ENCODE results near the gene APOBEC3H. TPM values are rescaled to one million over a fixed set of nuclear protein-coding genes. Genes with fewer than 3 reads are reported as not detected.

APOBEC3H gene
- total RNA-seq, 1 experiment from 2014 or later: 0.87 TPM

DNA sequence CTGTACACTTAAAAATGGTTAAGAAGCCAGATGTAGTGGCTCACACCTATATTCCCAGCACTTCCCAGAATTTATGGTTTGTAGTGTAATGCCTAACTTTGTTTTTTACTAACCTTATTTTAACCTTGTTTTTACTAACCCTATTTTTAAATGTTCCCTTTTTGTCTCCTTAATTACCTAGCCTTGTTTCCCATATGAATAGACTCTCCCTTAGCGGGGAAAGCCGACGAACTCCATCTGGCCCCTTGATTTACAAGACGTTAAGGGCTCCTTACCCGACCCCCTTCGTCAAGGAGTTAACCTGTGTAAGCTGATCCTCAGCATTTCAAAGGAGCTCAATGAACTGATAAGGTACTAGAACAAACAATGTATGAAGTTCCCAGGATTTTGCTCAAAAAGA is 17.1 kb downstream of the APOBEC3H start:
- H3K9me3 ChIP-seq (ENCODE audit: low read length): no peaks in the 10 kb centered on the region
- intact Hi-C loops (cut with micrococcal nuclease): no loop called here
- H3K36me3 ChIP-seq (ENCODE audit: low read depth, low read length): no peaks in the 10 kb centered on the region
- H4K20me1 ChIP-seq (ENCODE audit: low read length): no peaks in the 10 kb centered on the region
- no peak for TF ChIP-seq EZH2phosphoT487 (IDR thresholded peaks at IDR 0.05; ENCODE audit: borderline replicate concordance, low read length)
- TF ChIP-seq EZH2 (IDR thresholded peaks at IDR 0.05; ENCODE audit: low read length, unreplicated experiment): no peak
- TF ChIP-seq, protein P1, sequence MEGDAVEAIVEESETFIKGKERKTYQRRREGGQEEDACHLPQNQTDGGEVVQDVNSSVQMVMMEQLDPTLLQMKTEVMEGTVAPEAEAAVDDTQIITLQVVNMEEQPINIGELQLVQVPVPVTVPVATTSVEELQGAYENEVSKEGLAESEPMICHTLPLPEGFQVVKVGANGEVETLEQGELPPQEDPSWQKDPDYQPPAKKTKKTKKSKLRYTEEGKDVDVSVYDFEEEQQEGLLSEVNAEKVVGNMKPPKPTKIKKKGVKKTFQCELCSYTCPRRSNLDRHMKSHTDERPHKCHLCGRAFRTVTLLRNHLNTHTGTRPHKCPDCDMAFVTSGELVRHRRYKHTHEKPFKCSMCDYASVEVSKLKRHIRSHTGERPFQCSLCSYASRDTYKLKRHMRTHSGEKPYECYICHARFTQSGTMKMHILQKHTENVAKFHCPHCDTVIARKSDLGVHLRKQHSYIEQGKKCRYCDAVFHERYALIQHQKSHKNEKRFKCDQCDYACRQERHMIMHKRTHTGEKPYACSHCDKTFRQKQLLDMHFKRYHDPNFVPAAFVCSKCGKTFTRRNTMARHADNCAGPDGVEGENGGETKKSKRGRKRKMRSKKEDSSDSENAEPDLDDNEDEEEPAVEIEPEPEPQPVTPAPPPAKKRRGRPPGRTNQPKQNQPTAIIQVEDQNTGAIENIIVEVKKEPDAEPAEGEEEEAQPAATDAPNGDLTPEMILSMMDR (conservative IDR thresholded peaks at IDR 0.05; ENCODE audit: low read depth, low read length): no peak
- H3K9me2 ChIP-seq (replicated peaks; ENCODE audit: low read length): no peaks in the 10 kb centered on the region
- H3K4me1 ChIP-seq (ENCODE audit: insufficient read depth, low read length): peaks cover 18% of the 10 kb centered on the region
- H3K27ac ChIP-seq (ENCODE audit: low read length): no peak overlapping the region
- H2AFZ ChIP-seq (ENCODE audit: low read length): no peak overlapping the region
- ATAC-seq: no peak
- H3K9ac ChIP-seq (ENCODE audit: low read length): no peak overlapping the region
- H3F3A ChIP-seq (ENCODE audit: low read length, unreplicated experiment): no peaks in the 10 kb centered on the region
- H3K27me3 ChIP-seq (ENCODE audit: low read length): no peaks in the 10 kb centered on the region
- H3K79me2 ChIP-seq (ENCODE audit: low read length): no peaks in the 10 kb centered on the region
- no peak overlapping the region for H3K4me3 ChIP-seq (ENCODE audit: low read length)
- no peak overlapping the region for H3K4me2 ChIP-seq (ENCODE audit: low read length)
- ChIA-PET POLR2A (ENCODE audit: unreplicated experiment) (no interaction called here), CTCF (no interaction called here)
- DNase-seq: no peak
- no TSS peak for BruUV-seq (replicated peaks)

DNA sequence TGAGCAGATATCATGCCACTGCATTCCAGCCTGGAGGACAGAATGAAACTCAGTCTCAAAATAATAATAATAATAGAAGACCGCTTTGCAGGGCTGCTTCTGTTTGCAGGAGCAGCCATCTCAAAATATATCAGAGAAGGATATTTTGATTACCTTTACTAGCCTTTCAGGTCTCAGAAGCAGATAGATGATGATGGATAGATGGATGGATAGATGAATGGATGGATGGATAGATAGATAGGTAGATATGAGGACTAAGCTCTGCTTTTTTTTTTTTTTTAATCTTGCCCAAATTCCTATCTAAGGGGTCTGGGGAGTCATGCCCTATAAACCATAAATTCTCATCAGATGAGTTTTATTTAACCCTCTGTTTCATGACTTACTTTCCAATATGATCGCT is 18.5 kb downstream of the APOBEC3H start:
- Histone ChIP-seq H3K9ac (ENCODE audit: low read length) (no peak overlapping the region), H3K4me2 (ENCODE audit: low read length) (no peak overlapping the region)
- no TSS peak for BruUV-seq (replicated peaks)

DNA sequence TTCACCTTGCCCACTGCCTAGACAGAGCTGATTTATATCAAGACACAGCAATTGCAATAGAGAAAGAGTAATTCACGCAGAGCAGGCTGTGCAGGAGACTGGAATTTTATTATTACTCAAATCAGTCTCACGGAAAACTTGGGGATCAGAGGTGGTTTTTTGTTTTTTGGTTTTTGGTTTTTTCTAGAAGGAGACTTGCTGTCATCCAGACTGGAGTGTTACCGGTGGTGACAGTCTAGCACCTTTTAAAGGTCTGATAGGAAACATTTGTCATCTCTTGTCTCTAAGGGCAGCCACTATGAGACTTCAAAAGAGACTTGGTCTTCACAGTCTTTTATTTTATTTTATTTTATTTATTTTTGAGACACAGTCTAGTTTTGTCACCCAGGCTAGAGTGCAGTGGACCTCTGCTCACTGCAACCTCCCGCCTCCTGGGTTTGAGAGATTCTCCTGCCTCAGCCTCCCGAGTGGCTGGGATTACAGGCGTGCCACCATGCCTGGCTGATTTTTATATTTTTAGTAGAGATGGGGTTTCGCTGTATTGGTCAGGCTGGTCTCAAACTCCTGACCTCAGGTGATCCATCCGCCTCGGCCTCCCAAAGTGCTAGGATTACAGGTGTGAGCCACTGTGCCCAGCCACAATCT is 19.1 kb downstream of the APOBEC3H start:
- Histone ChIP-seq H3K4me2 (ENCODE audit: low read length) (no peak overlapping the region), H3K9me3 (ENCODE audit: low read length) (no peaks in the 10 kb centered on the region), H3K79me2 (ENCODE audit: low read length) (no peaks in the 10 kb centered on the region), H2AFZ (ENCODE audit: low read length) (no peak overlapping the region), H3K9ac (ENCODE audit: low read length) (no peak overlapping the region), H3K4me1 (ENCODE audit: insufficient read depth, low read length) (peaks cover 13% of the 10 kb centered on the region), H4K20me1 (ENCODE audit: low read length) (no peaks in the 10 kb centered on the region), H3K9me2 (replicated peaks; ENCODE audit: low read length) (no peaks in the 10 kb centered on the region), H3F3A (ENCODE audit: low read length, unreplicated experiment) (no peaks in the 10 kb centered on the region), H3K27ac (ENCODE audit: low read length) (no peak overlapping the region), H3K4me3 (ENCODE audit: low read length) (no peak overlapping the region), H3K27me3 (ENCODE audit: low read length) (no peaks in the 10 kb centered on the region), H3K36me3 (ENCODE audit: low read depth, low read length) (no peaks in the 10 kb centered on the region)
- ChIA-PET POLR2A (ENCODE audit: unreplicated experiment) (no interaction called here), CTCF (no interaction called here)
- BruUV-seq (replicated peaks): no TSS peak
- no peak for TF ChIP-seq EZH2phosphoT487 (IDR thresholded peaks at IDR 0.05; ENCODE audit: borderline replicate concordance, low read length)
- TF ChIP-seq, protein P1 (conservative IDR thresholded peaks at IDR 0.05; ENCODE audit: low read depth, low read length): no peak
- intact Hi-C loops (cut with micrococcal nuclease): no loop called here
- ATAC-seq (no peak), DNase-seq (no peak)

More for the DNA sequence above, 18.5 kb downstream of the APOBEC3H start:
- intact Hi-C loops (cut with micrococcal nuclease): no loop called here
- POLR2A ChIA-PET (ENCODE audit: unreplicated experiment): interaction anchor here (0.6 kb wide), 1 partner anchor 78 kb away, joined by 5 read pairs; no protein-coding TSS in a partner anchor
- ATAC-seq: no peak
- no peak overlapping the region for H3K4me3 ChIP-seq (ENCODE audit: low read length)
- peaks cover 18% of the 10 kb centered on the region for H3K4me1 ChIP-seq (ENCODE audit: insufficient read depth, low read length)
- H2AFZ ChIP-seq (ENCODE audit: low read length): no peak overlapping the region
- no peak for DNase-seq
- CTCF ChIA-PET: no interaction called here
- no peaks in the 10 kb centered on the region for H3K27me3 ChIP-seq (ENCODE audit: low read length)
- H3F3A ChIP-seq (ENCODE audit: low read length, unreplicated experiment): no peaks in the 10 kb centered on the region
- no peak overlapping the region for H3K27ac ChIP-seq (ENCODE audit: low read length)
- H3K79me2 ChIP-seq (ENCODE audit: low read length): no peaks in the 10 kb centered on the region
- H3K36me3 ChIP-seq (ENCODE audit: low read depth, low read length): no peaks in the 10 kb centered on the region
- H3K9me3 ChIP-seq (ENCODE audit: low read length): no peaks in the 10 kb centered on the region
- TF ChIP-seq, protein P1 (conservative IDR thresholded peaks at IDR 0.05; ENCODE audit: low read depth, low read length): no peak
- TF ChIP-seq EZH2 (IDR thresholded peaks at IDR 0.05; ENCODE audit: low read length, unreplicated experiment) (no peak), EZH2phosphoT487 (IDR thresholded peaks at IDR 0.05; ENCODE audit: borderline replicate concordance, low read length) (no peak)
- no peaks in the 10 kb centered on the region for H3K9me2 ChIP-seq (replicated peaks; ENCODE audit: low read length)
- no peaks in the 10 kb centered on the region for H4K20me1 ChIP-seq (ENCODE audit: low read length)

Measured in PC-3 (cell line).